Activated CD4-positive, alpha-beta T cell treated with anti-CD3 and anti-CD28 coated beads for 24 hours (primary cell): ENCODE results near the gene AUNIP.
"Not testable (repeated sequence)": the region's sequence is repeated elsewhere in the genome, so short reads cannot be mapped to it uniquely, and the experiment has no call there.

Source experiments
- DNase-seq, 2 donors: peaks; one replicate each; pipeline ENCODE4 v3.0.0-alpha.2; 2020; ENCODE audit warnings: low read depth in 2 of 2

Gene AUNIP

DNA sequence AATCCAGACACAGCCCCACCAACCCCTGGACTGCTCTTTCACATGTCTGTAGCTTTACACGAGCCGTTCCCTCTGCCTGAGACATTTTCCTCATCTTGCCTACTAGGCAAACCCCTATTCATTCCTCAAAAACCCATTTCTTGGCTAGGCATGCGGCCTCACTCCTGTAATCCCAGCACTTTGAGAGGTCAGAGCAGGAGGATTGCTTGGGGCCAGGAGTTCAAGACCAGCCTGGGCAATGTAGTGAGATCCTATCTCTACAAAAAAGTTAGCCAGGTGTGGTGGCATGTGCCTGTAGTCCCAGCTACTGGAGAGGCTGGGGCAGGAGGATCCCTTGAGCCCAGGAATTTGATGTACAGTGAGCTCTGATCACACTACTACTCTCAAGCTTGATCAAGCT is 5.2 kb upstream of the AUNIP start:
- DNase-seq: no peak

DNA sequence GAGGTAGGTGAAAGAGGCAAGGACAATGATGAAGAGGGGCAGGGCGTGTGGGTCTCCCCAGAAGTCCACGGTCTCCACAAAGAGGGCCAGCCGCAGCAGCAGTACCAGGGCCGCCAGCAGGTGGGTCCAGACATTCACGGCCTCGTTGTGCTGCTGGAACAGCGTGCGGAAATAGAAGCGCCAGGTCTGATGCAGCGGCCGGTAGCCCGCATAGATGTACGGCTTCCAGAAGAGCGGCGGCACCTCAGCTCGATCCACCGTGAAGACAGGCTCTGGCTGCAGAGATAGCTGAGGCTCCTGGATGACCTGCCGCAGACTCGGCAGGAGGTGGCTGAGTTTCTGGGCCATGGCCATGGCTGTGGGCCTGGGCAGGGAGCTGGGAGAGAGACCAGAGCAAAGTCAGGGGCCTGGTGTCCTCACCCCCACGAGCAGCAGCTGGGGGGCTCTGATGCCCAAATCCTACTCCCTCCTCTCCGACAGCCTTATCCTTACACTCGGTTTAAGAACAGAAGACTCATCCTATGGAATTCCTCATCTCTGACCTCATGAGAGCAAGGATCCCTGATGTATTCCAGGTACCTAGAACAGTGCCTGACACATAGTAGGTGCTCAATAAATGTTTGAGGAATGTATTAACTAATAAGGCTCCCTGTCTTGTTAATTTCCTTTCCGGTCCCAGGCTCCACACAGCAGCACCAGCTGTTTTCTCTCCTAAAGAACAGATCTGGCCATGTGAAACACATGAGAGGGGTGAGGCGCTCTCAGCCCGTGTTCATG is 4.4 kb upstream of the AUNIP start:
- DNase-seq: no peak

DNA sequence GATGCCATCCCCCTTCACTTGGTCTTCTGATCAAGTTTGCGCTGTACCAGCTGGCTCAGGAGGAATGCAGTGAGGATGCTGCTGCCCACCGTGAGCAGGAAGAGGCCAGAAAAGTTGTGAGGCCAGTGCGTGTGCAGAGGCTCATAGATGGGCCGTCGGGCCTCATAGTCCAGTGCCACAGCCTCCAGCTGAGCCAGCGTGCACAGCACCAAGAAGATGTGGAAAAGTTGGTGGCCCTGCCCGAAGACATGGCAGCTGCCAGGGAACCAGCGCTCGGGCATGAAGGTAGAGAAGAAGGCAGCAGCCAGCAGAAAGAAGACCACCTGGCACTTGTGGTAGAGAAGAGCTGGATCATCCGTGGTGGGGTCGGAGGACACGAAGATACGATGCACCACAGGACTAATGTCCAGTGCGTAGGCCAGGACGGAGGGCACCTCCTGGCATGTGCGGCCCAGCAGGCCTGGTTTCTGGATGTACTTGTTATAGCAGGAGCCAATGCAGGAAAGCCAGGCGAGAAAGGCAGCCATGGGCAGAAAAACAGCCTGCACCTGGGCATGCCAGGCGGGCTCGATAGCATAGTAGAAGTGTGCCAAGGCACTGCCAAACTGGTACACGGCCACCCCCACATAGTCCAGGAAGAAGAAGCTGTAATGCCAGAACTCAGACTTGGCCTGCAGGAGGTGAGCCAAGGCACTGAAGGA is 3.7 kb upstream of the AUNIP start:
- DNase-seq: no peak

DNA sequence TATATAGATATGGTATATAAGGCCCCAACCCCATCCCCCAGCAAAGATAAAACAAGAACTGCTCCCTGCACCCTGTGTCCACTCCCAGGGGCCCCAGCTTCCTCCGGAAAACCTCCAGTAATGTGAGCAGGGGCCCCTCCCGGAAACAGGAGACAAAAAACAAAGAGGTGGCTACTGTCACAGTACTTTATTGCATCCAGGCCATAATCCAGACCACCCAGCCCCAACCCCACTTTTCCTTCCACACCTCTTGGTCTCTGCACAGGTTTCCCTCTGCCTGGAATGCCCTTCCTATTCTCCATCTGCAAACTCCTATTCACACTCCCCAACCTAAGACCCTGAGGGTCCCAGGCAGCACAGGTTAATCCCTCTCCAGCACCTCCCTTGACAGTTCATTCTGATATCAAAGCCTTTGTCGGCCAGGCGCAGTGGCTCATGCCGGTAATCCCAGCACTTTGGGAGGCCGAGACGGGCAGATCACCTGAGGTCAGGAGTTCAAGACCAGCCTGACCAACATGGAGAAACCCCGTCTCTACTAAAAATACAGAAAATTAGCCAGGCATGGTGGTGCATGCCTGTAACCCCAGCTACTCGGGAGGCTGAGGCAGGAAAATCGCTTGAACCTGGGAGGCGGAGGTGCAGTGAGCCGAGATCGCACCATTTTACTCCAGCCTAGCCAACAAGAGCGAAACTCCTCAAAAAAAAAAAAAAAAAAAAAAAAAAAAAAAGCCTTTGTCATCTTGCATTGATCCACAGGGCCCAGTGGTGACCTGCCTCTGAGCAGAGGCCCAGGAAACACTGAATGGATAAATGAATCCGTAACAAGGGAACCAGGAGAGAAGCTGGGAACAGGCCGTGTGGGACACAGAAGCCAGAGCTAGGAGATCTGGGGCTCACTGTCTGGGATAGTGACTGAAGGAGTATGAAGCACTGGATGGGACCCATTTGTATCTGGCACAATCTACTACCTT is 2.3 kb upstream of the AUNIP start:
- DNase-seq: no peak

DNA sequence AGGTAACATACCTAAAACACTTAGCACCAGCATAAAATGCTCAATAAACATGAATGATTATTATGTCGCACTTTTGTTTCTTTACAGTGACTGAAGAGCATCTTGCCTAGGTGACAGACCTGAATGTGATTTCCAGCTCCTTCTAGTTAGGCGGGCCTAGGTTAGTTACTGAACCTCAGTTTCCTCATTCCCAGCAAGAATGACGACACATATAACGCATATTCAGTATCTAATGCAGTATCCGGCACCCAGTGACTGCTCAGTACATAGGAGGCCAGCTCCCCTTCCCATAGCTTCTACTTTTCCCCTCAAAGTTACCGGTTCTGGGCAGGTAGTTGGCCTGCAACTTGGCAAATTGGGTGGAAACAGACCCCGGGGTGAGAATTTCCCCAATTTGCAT is 763 bp downstream of the AUNIP start:
- DNase-seq: no peak

DNA sequence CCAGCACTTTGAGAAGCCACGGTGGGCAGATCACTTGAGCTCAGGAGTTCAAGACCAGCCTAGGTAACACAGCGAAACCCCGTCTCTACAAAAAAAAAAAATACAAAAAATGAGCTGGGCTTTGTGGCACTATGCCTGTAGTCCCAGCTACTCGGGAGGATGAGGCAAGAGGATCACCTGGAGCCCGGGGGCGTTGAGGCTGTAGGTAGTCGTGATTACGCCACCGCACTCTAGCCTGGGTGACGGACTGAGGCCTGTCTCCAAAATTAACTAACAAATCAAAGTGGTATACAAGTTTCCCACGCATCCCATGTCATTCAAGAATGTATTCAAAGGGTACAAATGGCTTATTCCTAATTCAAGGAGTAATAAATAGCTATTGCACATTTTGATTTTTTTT is 2.4 kb downstream of the AUNIP start:
- no peak for DNase-seq

DNA sequence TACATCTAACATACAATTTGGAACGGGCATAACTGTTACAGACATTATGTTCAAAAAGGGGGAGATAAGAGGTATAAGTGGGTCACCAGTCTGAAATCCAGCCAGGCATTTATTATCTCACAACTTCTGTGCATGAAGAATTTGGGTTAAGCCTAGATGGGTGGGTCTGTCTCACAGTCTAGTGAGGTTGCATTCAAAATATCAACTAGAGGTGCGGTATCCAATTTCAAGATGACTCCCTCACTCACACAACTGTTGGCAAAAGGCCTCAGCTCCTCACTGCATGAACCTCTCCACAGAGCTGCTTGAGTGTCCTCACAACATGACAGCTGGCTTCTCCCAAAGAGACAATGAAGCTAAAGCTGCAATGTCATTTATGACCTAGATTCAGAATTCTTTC is 4.7 kb downstream of the AUNIP start:
- DNase-seq: no peak

DNA sequence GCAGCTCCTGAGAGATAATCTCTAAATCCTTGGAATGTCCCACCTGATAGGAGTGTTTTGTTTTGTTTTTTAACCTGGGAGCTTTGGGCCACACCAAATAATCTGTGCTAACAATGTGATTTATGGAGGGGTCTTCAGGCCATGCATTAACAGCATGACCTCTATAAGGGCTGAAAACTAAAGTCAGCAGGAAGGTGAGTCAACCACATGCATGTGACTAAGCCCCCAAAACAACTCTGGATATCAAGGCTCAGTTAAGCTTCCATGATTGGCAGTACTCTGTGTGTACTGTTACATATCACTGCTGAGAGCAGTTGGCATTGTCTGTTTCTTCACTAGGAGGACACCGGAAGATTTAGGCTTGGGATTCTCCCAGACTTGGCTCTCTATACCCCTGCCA is 10.7 kb downstream of the AUNIP start:
- no peak for DNase-seq

DNA sequence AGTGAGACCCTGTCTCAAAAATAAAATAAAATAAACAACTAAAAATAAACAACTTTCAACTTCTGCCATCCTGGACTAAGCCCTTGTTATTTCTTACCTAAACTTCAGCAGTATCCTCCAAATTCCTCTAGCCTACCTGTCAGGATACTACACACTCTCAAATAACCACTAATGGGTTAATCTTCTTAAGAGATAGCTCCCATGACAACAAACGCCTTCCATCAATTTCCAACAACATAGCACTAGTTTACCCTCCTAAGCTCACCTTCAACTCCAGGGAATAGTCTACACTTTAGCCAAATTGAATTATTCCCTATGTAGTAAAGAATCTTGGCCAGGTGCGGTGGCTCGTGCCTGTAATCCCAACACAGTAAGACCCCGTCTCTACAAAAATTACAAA is 11.3 kb downstream of the AUNIP start:
- no peak for DNase-seq

DNA sequence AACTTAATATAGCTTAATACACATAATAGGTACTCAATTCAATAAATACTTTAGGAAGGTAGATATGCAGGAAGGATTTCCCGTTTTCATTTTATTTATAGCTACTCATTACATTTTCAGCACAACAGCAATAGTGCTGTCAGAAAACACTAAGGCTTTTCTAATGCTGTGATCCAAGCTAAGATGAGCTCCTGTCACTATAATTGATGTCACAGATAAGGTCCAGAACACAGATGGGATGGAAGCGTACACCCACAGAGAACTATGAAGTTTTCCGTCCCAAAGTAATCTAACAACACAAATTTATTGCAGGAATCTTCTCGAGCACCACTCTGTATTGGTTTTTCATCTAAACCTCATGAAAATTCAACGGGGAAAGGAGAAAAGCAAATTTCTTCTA is 13.6 kb downstream of the AUNIP start:
- DNase-seq: no peak

DNA sequence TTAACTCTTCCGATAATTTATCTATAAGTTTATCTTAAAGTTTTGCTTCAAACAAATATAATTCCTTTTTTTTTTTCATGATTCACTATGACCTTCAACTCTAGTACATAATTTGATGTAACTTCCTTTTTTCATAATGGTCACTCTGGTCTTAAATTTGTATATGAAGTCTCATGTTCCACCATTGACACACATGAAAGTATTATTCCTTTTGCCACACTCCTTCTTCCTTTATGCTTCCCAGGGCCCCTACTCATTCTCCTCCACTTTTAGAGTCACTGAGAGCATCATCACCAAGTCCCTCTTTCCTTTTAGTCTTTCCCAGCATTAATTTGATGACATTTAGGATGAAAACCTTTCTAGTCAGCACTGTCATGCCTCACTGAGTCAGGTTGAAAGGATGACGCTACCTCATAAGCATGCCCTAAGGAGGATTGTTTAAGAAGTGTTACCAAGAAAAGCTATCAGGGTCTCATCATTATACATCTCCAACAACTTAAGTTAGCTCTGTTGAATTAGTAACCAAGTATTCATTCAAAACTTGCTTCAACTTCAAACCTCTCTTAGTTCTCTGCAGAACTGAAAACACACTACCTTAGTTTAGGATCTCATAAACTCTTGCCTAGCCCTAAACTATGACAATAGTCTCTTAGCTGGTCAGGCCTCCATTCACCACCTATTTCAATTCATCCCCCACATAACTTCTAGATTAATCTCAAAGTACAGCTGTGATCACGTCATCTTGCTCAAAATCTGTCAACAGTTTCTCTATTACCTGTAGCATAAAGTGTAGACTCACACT is 14.5 kb downstream of the AUNIP start:
- no peak for DNase-seq

DNA sequence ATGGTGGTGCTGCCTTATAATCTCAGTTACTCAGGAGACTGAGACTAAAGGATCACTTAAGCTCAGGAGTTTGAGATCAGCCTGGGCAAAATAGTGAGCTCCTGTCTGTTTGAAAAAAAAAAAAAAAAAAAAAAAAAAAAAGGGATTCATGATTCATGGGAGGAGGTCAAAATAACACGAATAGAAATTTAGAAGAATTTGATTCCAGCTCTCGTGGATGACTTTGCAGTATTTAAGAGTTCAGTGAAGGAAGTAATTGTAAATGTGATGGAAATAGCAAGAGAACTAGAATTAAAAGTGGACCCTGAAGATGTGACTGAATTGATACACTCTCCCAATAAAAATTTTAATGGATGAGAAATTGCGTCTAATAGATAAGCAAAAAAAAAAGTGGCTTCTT is 15.8 kb downstream of the AUNIP start:
- DNase-seq: no peak

DNA sequence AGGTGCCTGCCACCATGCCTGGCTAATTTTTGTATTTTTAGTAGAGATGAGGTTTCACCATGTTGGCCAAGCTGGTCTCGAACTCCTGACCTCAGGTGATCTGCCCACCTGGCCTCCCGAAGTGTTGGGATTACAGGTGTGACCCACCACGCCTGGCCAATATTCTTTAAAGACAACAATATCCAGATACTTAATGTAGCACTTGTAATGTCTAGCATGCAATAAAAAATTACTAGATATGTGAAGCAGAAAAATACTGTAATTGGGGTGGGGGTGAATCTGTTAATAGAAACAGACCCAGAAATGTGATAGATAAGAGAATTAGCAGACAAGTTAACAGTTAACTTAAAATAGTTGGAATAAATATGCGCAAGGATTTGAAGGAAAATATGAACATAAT is 19.4 kb downstream of the AUNIP start:
- not testable (repeated sequence) for DNase-seq

DNA sequence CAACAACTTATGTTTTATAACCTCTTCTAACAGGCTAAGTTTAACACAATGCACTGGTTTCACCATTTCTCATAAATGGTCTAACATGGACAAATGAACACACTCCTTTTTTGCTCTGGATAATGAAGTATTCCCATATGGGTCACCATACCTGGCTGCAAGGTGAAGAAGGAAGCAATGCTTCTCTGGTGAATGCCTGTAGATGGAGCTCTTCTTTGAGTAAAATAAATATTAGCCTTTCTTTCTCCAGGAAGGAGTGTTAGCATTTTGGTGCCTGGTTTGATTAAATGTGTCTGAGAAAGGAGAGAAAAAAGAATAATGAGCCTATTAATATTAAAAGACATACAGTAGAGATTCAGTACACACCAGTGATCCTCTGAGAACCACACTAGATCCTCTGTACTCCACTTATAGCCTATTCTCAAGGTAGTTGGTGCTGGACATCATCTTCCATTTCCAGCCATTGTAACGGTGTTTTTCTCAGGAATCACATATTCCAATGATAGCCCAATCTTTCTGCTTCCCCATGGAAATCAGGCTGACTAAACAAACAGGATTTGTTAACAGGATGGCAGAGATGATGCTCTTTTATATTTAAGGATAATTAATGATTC is 21.9 kb downstream of the AUNIP start:
- DNase-seq: no peak

DNA sequence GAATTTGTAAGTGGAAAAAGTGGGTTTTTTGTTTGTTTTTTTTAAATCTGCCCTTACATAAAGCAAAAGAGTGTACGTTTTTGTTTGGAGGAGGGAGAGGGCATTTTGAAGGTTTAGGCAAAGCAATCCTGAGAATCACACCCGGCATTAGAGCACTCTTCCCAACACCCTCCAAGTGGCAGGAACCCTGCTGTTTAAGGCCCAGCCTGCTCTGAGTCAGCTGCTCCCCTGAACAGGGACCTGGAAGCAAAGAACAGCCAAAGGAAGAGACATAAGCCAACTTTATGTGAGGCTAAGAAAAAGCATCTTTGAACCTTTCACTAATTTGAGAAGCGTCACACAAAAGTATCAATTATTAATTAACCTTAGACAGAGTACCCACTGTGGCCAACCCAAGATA is 22.6 kb downstream of the AUNIP start:
- no peak for DNase-seq

DNA sequence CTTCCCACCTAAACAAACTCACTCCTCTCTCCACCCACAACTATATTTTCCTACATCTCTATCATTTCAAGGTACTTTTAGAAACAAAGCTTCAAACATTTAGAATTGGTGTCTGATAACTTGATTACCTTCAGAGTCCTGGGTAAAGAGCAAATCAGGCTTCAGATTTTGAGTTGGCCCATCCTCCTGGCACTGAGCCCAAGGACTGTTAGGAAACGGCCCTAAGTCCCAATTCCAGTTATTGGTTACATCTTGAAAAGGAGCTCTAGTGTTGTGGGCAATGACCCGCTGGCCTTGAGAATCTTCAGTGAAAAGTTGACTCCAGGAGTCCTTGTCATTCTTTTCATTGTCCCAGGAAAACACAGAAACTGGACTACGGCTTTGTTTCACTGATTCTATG is 24.4 kb downstream of the AUNIP start:
- no peak for DNase-seq

DNA sequence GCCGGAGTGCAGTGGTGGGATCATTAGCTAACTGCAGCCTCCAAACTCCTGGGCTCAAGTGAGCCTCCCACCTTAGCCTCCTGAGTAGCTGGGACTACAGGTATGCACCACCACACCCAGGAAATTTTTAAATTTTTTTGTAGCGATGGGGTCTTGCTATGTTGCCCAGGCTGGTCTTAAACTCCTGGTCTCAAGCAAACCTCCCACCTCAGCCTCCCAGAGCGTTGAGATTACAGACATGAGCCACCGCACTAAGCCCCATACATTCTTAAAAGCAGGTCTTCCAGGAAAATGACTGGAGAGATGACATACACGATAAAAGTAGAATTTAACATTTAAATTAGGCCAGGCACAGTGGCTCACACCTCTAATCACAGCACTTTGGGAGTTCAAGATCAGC is 26.1 kb downstream of the AUNIP start:
- DNase-seq: no peak

DNA sequence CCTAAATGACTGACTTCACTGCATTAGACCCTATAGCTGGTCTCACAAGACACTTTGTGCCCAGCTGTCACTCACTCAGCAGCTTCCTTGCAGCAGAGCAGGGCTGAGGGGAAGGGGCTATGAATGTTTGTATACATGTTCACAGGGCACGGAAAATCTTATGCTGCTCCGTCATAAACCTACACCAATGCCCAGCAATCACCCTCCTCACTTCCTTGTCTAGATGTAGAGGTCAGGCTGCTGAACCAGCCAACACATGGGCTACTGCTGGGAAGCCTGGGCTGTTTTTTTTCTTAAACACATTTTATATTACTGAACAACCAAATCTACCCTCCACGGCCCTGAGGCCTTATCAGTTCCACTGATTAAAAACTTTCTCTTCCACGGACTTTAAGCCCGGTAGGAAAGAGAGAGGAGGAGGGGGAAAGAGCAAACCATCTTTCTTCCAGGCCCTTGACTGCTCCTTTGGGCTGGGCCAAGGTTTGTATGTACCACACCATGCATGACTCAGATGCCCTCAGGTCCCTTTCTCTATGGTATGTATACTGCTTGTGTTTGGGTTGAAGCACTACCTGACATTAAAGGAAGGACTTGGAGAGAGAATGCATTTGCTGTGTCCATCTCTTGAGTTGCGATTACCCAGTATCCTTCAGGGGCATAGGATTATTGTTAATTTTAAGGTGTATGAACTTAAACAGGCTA is 26.8 kb downstream of the AUNIP start:
- DNase-seq: no peak

DNA sequence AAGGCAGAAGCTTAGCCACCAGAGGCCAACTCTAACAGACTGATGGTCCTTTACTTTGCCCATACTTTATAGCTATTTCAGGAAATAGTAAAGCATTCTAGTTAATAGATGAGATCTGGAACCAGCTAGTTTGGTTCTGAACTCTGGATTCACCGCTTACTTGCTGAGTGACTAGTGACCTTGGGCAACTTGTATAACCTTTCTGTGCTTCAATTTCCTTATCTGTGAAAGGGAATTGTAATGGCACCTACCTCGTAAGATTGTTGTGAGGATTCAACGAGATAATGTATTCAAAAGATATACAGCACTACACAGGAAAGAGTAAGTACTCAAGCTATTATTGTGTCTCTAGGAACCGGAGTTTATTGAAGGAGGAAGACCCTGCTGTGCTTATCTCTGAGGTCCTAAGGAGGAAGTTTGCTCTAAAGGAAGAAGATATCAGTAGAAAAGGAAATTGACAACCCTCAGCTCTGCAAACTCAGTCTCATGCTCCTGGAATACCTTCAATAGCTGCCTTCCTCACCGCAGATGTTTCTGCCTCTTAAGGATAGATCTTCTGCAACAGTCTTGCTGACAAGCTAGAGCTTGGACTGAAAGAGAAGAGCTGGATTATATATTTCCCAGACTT is 27.6 kb downstream of the AUNIP start:
- no peak for DNase-seq

DNA sequence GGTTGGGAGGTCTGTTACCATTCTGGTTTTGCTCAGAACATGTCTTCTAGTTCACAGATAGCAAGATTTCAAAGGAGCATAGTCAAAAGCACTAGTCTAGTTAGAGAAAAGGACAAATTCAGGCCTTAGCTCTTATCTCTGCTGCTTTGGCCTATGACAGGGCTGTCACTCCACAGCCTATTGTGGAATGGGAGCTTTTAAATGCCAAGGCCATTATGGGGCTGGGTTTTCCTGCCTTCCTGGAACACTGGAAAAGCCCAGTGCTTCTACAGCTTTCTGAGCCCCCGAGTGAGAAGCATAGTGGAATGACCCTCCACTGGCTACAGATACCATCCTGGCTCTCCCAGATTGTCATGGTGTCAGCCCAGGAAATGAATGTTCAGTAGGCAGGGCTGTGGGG is 30.2 kb downstream of the AUNIP start:
- DNase-seq: no peak
